HCT116 (cell line): Measurements from ENCODE around the gene TOX2. TPM values are rescaled to one million over a fixed set of nuclear protein-coding genes. Genes with fewer than 3 reads are reported as not detected.

Experiments used
- ATAC-seq: fragments of 200-7000 bp; cut with Tn5 transposase; 2 replicates; pipeline ENCODE4 v1.9.1; 2020; ENCODE audit warnings: mild to moderate bottlenecking, moderate library complexity
- BruUV-seq: library from RNA; stranded (reverse); fragments of 400-500 nt; replicated peaks from 2 replicates; lab custom pipeline; 2021; lab: Mats Ljungman, UMichigan
- CTCF ChIA-PET: fragments of 300-600 bp; sonication (Branson Sonifier 250); formaldehyde crosslinking; loops from one replicate; lab custom pipeline; 2021; ENCODE audit warnings: antibody characterized with exemption; lab: Charles Lee
- POLR2A ChIA-PET: fragments of 300-600, 350-600 bp; sonication (Branson Sonifier 250); formaldehyde crosslinking; loops from one replicate; lab custom pipeline; 2021; ENCODE audit warnings: antibody characterized with exemption; lab: Charles Lee
- RAD21 ChIA-PET, 2 experiments: fragments of 300-600 bp; sonication (Branson Sonifier 250); formaldehyde crosslinking; loops; one replicate each; lab custom pipeline; 2023; ENCODE audit warnings: low total read pairs in 2 of 2; ENCODE audit not compliant: uncharacterized antibody in 2 of 2, unreplicated experiment in 2 of 2, low non-redundant PET in 1 of 2; lab: Charles Lee
- DNase-seq: peaks from one replicate; pipeline ENCODE4 v3.0.0-alpha.2; 2010; ENCODE audit warnings: low read depth, low spot score
- H2AFZ ChIP-seq: fragments of 200-600 bp; shearing (Covaris generic), sonication (generic); 2 replicates; pipeline ENCODE4 v1.6.1; 2017; ENCODE audit warnings: low read depth, mixed run types, mixed read lengths, antibody characterized with exemption, low read length; ENCODE audit not compliant: poor library complexity, severe bottlenecking
- H3K27ac ChIP-seq: 2 replicates; pipeline ENCODE4 v1.5.1; 2012; ENCODE audit warnings: low read depth, low read length
- H3K27me3 ChIP-seq: fragments of 200-600 bp; sonication (generic); 2 replicates; pipeline ENCODE4 v1.6.1; 2016; ENCODE audit warnings: mixed run types, low read length, mixed read lengths; ENCODE audit not compliant: insufficient read depth
- H3K36me3 ChIP-seq, 2 experiments: fragments of 200-500 bp in 1 of 2; fragments of 200-600 bp in 1 of 2; sonication (Bioruptor generic) in 1 of 2; sonication (generic) in 1 of 2; 2 replicates each; pipeline versions ENCODE4 v1.5.1 to v1.6.1; 2014 to 2016; ENCODE audit warnings: low read length in 2 of 2, inconsistent platforms in 1 of 2, mixed read lengths in 1 of 2, mixed run types in 1 of 2; ENCODE audit not compliant: insufficient read depth in 2 of 2, control insufficient read depth in 1 of 2
- H3K4me1 ChIP-seq, 2 experiments: fragments of 200-600 bp in 1 of 2; sonication (generic) in 1 of 2; 2 replicates each; pipeline versions ENCODE4 v1.5.1 to v1.6.1; 2012 to 2017; ENCODE audit warnings: low read length in 2 of 2, inconsistent platforms in 1 of 2, mild to moderate bottlenecking in 1 of 2, mixed read lengths in 1 of 2, mixed run types in 1 of 2, moderate library complexity in 1 of 2; ENCODE audit not compliant: insufficient read depth in 2 of 2, control insufficient read depth in 1 of 2
- H3K4me2 ChIP-seq: fragments of 200-600 bp; sonication (generic); 2 replicates; pipeline ENCODE4 v1.6.1; 2017; ENCODE audit warnings: mixed run types, low read length, mixed read lengths
- H3K4me3 ChIP-seq, 2 experiments: fragments of 200-600 bp in 1 of 2; sonication (generic) in 1 of 2; replicated peaks in 1 of 2; 2 replicates each; pipeline ENCODE4 v1.5.1; 2011 to 2016; ENCODE audit warnings: low read length in 2 of 2, control low read depth in 1 of 2, low read depth in 1 of 2, mild to moderate bottlenecking in 1 of 2, mixed read lengths in 1 of 2, mixed run types in 1 of 2
- H3K79me2 ChIP-seq: fragments of 200-600 bp; sonication (generic); 2 replicates; pipeline ENCODE4 v1.6.1; 2017; ENCODE audit warnings: mild to moderate bottlenecking, mixed run types, low read length, moderate library complexity, mixed read lengths; ENCODE audit not compliant: insufficient read depth
- H3K9ac ChIP-seq: fragments of 200-600 bp; sonication (generic); 2 replicates; pipeline ENCODE4 v1.6.1; 2016; ENCODE audit warnings: low read length, mixed read lengths
- H3K9me2 ChIP-seq: fragments of 200-600 bp; sonication (generic), shearing (Covaris generic); 2 replicates; pipeline ENCODE4 v1.6.1; 2017; ENCODE audit warnings: mixed run types, mild to moderate bottlenecking, moderate library complexity; ENCODE audit not compliant: insufficient read depth
- H3K9me3 ChIP-seq, 2 experiments: fragments of 200-500 bp in 1 of 2; fragments of 200-600 bp in 1 of 2; sonication (Bioruptor generic) in 1 of 2; sonication (generic) in 1 of 2; 2 replicates each; pipeline ENCODE4 v1.6.1; 2014 to 2017; ENCODE audit warnings: low read length in 2 of 2, mixed read lengths in 2 of 2, inconsistent platforms in 1 of 2, low read depth in 1 of 2, mild to moderate bottlenecking in 1 of 2, mixed run types in 1 of 2, moderate library complexity in 1 of 2; ENCODE audit not compliant: control insufficient read depth in 1 of 2, insufficient read depth in 1 of 2
- H4K20me1 ChIP-seq: fragments of 200-600 bp; sonication (generic), shearing (Covaris generic); 2 replicates; pipeline ENCODE4 v1.6.1; 2017; ENCODE audit warnings: mixed run types, mild to moderate bottlenecking, moderate library complexity; ENCODE audit not compliant: insufficient read depth
- EGR1 ChIP-seq: IDR thresholded peaks from 2 replicates; pipeline ENCODE4 v1.6.1; 2012; ENCODE audit warnings: low read depth
- EZH2 ChIP-seq: fragments of 200-600 bp; sonication (generic); IDR thresholded peaks from 2 replicates; pipeline ENCODE4 v1.6.1; 2017; ENCODE audit warnings: antibody characterized with exemption, mixed run types
- POLR2A ChIP-seq: IDR thresholded peaks from 2 replicates; pipeline ENCODE4 v1.7.0; 2011; ENCODE audit warnings: borderline replicate concordance; ENCODE audit not compliant: insufficient read depth, insufficient read length; ENCODE audit errors: extremely low read depth
- POLR2AphosphoS5 ChIP-seq: IDR thresholded peaks from 2 replicates; pipeline ENCODE4 v1.6.1; 2011; ENCODE audit warnings: mild to moderate bottlenecking, low read depth, low read length, moderate library complexity
- YY1 ChIP-seq: IDR thresholded peaks from 2 replicates; pipeline ENCODE4 v1.6.1; 2011; ENCODE audit warnings: low read length, low read depth, moderate library complexity, mild to moderate bottlenecking; ENCODE audit not compliant: insufficient replicate concordance; ENCODE audit errors: extremely low read depth
- intact Hi-C: fragments of 100-400 bp; cut with micrococcal nuclease; formaldehyde crosslinking; loops from 2 replicates; pipeline ENCODE4 v1.10.0; 2022
- total RNA-seq: library from RNA; stranded (reverse); gene quantifications from one replicate; pipeline ENCODE4 v1.2.1, GENCODE V29; 2021; ENCODE audit not compliant: unreplicated experiment

Gene TOX2
- total RNA-seq, 1 experiment from 2014 or later = 39.6 TPM

GRCh38 chr20:43973671-43974450 lies 59.2 kb downstream of the TOX2 start:
- DNase-seq (no peak), ATAC-seq (no peak)
- no peaks in the 10 kb centered on the region for H3K27me3 ChIP-seq
- H3K9me3 ChIP-seq = no peaks in the 10 kb centered on the region
- H3K4me3 ChIP-seq = no peak overlapping the region
- no peak overlapping the region for H3K9ac ChIP-seq
- intact Hi-C loops = no loop called here
- no peaks in the 10 kb centered on the region for H3K36me3 ChIP-seq
- H2AFZ ChIP-seq = no peak overlapping the region
- BruUV-seq = no TSS peak
- H3K9me2 ChIP-seq = no peaks in the 10 kb centered on the region
- peaks cover 25 to 46% of the 10 kb centered on the region in 2 experiments for H3K4me1 ChIP-seq
- ChIA-PET CTCF (interaction anchor here (1.1 to 2.1 kb wide), 2 partner anchors 9 to 10 kb away, joined by 3 to 9 read pairs; no protein-coding TSS in a partner anchor), RAD21 (no interaction called here)
- no peaks in the 10 kb centered on the region for H4K20me1 ChIP-seq
- H3K79me2 ChIP-seq = no peaks in the 10 kb centered on the region
- H3K4me2 ChIP-seq = no peak overlapping the region
- no peak for TF ChIP-seq EGR1
- TF ChIP-seq YY1 = no peak
- TF ChIP-seq POLR2A = no peak
- TF ChIP-seq, all 23 proteins: peak for 0
- POLR2A ChIA-PET = interaction anchor here (1.4 to 1.7 kb wide), 2 partner anchors 12 to 28 kb away, joined by 3 to 4 read pairs; no protein-coding TSS in a partner anchor
- H3K27ac ChIP-seq = no peak overlapping the region

GRCh38 chr20:43974695-43975094 lies 60.0 kb downstream of the TOX2 start:
- no peaks in the 10 kb centered on the region for H3K27me3 ChIP-seq
- no peaks in the 10 kb centered on the region for H3K9me2 ChIP-seq
- intact Hi-C loops = no loop called here
- peak overlapping the region; percentile 49 for H3K27ac ChIP-seq
- BruUV-seq = no TSS peak
- H3K36me3 ChIP-seq = no peaks in the 10 kb centered on the region
- H3K4me1 ChIP-seq = peaks cover 25 to 43% of the 10 kb centered on the region in 2 experiments
- H2AFZ ChIP-seq = no peak overlapping the region
- no peak for TF ChIP-seq POLR2AphosphoS5
- no peak for TF ChIP-seq EZH2
- H4K20me1 ChIP-seq = no peaks in the 10 kb centered on the region
- no peaks in the 10 kb centered on the region for H3K9me3 ChIP-seq
- H3K4me3 ChIP-seq = no peak overlapping the region
- POLR2A ChIA-PET = interaction anchor here (1.0 to 2.6 kb wide), 6 partner anchors 11 to 130 kb away, joined by 3 to 14 read pairs (median 4); no protein-coding TSS in a partner anchor
- H3K9ac ChIP-seq = no peak overlapping the region; the same call in 1 of the 2 replicates
- CTCF ChIA-PET = interaction anchor here (2.1 kb wide), 1 partner anchor 9 kb away, joined by 9 read pairs; no protein-coding TSS in a partner anchor
- RAD21 ChIA-PET = no interaction called here
- DNase-seq (no peak), ATAC-seq (peak; percentile 17; the same call in 1 of the 2 replicates)
- peak overlapping the region; percentile 69 for H3K4me2 ChIP-seq
- no peaks in the 10 kb centered on the region for H3K79me2 ChIP-seq
